GM21576 (cell line): ENCODE measurements around the gene TXNRD3.
"Not testable (repeated sequence)": the region's sequence is repeated elsewhere in the genome, so short reads cannot be mapped to it uniquely, and the experiment has no call there.

Source experiments
- ATAC-seq: cut with Tn5 transposase; IDR thresholded peaks from one replicate; pipeline ENCODE4 v1.9.1; 2021; ENCODE audit warnings: mild to moderate bottlenecking, moderate library complexity; ENCODE audit not compliant: unreplicated experiment

The TXNRD3 gene

DNA sequence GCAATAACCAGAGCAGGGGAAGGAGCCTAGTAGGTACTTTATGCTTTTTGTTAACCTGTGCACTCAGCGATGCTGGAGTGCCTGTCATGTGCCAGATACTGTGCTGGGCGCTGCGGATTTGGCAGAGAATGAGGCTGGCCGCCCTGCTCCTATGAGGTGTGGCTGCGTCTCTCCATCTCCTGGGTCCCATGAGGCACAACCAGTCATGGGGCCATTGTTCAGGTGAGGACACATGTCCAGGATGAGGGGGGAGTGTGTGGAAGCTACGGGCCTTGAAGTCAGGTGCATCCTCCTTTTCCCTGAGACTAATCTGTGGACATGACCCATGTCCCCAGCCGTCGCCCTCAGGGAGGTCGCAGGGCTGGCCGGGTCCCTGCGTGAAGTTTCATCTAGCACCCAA lies 963 bp upstream of the TXNRD3 start:
- no peak for ATAC-seq

DNA sequence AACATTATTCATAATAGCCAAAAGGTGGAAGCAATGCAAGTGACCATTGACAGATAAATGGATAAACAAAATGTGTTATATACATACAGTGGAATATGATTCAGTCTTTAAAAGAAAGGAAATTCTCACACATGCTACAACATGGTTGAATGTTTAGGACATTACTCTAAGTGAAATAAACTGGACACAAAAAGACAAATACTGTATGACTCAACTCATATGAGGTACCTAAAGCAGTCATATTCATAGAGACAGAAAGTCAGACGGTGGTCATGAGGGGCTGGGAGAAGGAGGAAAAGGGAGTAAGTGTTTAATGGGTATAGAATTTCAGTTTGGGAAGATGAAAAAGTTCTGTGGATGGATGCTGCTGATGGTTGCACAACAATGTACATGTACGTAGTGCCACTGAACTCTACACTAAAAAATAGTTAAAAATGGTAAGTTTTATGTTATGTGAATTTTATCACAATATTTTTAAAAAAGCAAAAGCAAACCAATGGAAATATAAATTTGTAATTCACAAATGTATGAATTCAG lies 5.3 kb downstream of the TXNRD3 start:
- no peak for ATAC-seq

GRCh38 chr3:126646674-126647073 lies 8.2 kb downstream of the TXNRD3 start:
- no peak for ATAC-seq

GRCh38 chr3:126644615-126645014 lies 10.3 kb downstream of the TXNRD3 start:
- ATAC-seq, result no peak

DNA sequence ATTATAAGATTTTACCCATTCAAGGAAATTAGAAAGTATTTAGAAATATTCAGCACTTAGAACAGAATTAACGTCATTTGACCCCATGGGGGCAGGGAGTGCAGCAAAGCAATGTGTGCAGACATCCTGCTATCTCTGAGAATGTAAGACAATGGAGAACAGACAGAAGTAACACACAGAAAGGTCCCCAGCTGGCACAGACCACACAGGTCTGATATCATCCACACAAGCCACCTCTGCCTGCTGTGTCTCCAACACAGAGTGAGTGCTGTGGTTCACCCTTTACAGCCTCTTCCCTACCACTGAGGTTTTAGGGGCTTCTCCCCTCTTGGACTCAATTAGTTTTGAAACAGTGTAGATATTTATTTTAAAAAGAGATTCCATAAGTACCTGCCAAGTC lies 16.1 kb downstream of the TXNRD3 start:
- no peak for ATAC-seq

GRCh38 chr3:126636436-126636835 lies 18.5 kb downstream of the TXNRD3 start:
- ATAC-seq, result no peak

GRCh38 chr3:126634803-126635202 lies 20.1 kb downstream of the TXNRD3 start:
- no peak for ATAC-seq

- no peak for ATAC-seq
Observed at GRCh38 chr3:126630020-126630419, 24.9 kb downstream of the TXNRD3 start.

DNA sequence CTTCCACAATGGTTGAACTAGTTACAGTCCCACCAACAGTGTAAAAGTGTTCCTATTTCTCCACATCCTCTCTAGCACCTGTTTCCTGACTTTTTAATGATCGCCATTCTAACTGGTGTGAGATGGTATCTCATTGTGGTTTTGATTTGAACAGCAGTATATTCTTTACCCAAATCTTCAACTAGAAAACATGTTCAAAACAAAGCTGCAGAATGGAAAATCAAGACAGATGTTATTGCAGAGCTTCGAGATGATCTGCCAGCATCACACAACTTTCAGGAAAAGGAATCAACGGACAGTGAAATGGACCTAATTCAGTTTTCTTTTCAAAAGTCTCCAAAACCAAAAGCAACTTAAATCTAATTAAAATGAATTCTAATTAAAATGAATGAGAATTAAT lies 29.2 kb downstream of the TXNRD3 start:
- ATAC-seq, result not testable (repeated sequence)

DNA sequence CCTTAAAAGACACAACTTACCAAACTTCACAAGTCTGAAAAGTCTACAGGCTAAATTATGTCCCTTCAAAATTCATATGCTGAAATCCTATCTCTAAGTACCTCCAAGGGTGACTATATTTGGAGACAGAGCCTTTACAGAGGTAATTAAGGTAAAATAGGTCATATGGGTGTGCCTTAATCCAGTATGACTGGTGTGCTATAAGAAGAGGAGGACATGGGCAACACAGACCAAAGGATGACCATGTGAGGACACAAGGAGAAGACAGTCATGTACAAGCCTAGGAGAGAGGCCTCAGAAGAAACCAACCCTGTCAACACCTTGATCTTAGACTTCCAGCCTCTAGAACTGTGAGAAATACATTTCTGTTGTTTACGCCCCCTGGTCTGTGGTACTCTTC lies 32.2 kb downstream of the TXNRD3 start:
- ATAC-seq, result no peak

DNA sequence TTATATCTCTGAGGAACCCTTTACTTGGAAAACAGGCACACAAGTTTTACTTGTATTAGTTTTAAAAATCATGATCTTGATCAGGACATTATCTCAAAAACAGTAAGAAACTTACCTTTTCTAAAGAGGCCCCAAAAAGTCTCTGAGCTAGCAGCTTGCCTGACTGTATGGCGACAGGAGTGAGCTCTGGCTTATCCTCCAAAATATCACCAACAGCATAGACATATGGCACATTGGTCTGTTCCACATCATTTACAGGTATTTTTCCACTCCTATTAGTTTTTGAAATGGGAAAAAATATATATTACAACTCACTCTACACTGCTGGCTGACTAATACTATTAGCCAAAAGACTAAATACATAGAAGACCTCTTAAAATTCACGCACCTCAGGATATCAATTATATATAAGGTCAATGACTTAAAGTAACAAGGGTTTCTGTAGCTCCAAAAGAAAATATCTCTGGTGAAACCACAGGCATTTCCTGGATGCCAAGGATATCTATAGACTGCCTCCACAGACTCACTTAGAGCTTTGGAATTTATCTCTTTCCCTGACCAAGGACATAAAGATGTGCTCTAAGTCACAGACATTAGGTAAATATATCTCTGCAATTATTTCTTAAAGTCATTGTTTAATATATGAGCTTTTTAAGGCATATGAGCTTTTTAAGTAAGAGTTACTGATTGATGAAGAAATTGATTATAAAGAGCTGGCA lies 33.1 kb downstream of the TXNRD3 start:
- ATAC-seq, result no peak

- ATAC-seq, result no peak
Observed at GRCh38 chr3:126621171-126621570, 33.8 kb downstream of the TXNRD3 start.

DNA sequence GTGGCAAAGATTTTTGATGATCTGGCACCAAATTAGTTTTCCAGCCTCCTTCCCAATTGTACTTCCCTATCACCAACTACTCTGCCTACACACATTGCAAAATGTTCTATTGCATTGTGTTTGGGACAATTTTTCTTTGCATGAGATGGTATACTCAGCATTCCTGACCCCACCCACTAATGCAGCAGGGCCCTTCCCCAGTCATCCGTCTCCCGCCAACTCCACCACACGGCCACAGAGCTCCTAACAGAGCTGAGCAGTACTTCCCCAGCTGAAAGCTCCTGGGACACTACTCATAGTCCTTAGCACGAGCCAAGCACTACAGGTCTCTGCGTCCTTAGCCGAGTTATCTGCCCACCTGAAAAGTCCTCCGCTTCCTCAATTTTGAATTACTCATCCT lies 34.2 kb downstream of the TXNRD3 start:
- no peak for ATAC-seq

GRCh38 chr3:126618760-126619159 lies 36.2 kb downstream of the TXNRD3 start:
- no peak for ATAC-seq

GRCh38 chr3:126618021-126618420 lies 36.9 kb downstream of the TXNRD3 start:
- ATAC-seq, result no peak

DNA sequence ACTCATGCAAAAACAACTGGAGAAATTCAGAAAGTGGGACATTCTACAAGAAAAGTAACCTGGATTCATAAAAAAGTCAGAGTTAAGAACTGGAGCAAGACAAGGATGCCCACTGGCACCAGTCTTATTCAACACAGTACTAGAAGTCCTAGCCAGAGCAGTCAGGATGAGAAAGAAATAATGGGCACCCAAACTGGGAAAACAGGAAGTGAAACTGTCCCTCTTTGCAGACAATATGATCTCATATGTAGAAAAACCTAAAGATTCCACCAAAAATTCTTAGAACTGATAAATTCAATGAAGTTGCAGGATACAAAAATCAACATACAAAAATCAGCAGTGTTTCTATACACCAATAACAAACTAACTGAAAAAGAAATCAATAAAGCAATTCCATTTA lies 37.4 kb downstream of the TXNRD3 start:
- ATAC-seq, result no peak

GRCh38 chr3:126616931-126617330 lies 38.0 kb downstream of the TXNRD3 start:
- ATAC-seq, result no peak

- no peak for ATAC-seq
Observed at GRCh38 chr3:126613479-126614188, 41.3 kb downstream of the TXNRD3 start.

DNA sequence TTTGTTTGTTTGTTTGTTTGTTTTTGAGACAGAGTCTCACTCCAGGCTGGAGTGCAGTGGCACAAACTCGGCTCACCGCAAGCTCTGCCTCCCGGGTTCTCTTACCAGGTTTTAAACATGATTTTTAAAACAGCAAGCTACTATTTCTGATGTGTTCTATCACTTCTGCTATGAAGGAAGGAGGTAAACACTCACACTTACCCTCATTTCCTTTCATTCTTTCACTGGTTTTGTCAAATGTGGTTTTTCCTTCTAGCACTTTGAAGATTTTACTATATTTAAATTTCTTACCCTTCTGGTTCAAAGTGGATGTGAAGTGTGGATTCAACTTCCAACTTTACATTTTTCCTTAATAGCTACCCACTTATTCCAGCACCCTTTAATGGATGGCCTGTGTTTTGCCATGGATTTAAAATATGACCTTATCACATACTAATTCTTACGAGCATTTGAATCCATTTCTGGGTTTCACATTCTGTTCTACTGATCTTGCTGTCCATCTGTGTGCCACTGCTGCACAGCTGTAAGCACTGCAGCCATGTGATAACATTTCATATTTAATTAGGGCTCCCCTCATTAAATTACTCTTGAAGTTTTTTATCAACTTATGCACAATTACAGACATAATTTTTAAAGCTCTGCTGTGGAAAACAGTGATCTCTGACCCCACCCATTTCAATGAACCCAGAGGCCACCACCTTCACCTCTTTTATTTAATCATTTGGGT lies 42.3 kb downstream of the TXNRD3 start:
- ATAC-seq, result no peak

- ATAC-seq, result no peak
Observed at GRCh38 chr3:126609909-126610308, 45.0 kb downstream of the TXNRD3 start.

- ATAC-seq, result no peak
Observed at GRCh38 chr3:126607214-126607908, 47.6 kb downstream of the TXNRD3 start.
